Endometrial microvascular endothelial cells (primary cell): ENCODE data around the gene NPY2R. TPM values are rescaled to one million over a fixed set of nuclear protein-coding genes. Genes with fewer than 3 reads are reported as not detected.

ENCODE experiments used
- in situ Hi-C: cut with HindIII; loops from 2 replicates; pipeline ENCODE4 v1.10.0; 2017; ENCODE audit warnings: low sequenced_read_pairs, low pct_unique_long_range_greater_than_20kb; ENCODE audit errors: inconsistent ontology term
- total RNA-seq: library from RNA; depleted of rRNA; stranded (reverse); fragments of >200 nt; gene quantifications from one replicate; pipeline ENCODE4 v1.2.3, GENCODE V29; 2015; ENCODE audit errors: inconsistent ontology term

NPY2R gene
- total RNA-seq, 1 donor from 2014 or later, result not detected

GRCh38 chr4:155245105-155245504, 36.7 kb downstream of the NPY2R start:
- in situ Hi-C loops, result no loop called here

GRCh38 chr4:155248002-155248896, 39.8 kb downstream of the NPY2R start:
- in situ Hi-C loops, result no loop called here

GRCh38 chr4:155249016-155249566, 40.7 kb downstream of the NPY2R start:
- in situ Hi-C loops, result no loop called here

DNA sequence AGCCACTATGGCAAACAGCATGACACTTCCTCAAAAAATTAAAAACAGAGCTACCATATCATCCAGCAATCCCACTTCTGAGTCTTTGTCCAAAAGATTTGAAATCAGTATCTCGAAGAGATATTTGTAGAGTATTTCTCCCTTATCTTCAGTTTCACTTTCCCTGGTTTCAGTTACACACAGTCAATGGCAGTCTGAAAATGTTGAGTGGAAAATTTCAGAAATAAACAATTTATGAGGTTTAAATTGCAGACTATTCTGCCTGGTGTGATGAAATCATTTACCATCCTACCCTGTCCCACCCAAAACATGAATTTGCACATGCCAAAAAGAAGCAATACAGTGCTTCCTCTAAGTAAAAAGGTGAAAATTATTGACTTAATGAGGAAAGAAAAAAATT, 43.9 kb downstream of the NPY2R start:
- in situ Hi-C loops, result no loop called here

GRCh38 chr4:155263480-155263879, 55.0 kb downstream of the NPY2R start:
- in situ Hi-C loops, result no loop called here

- in situ Hi-C loops, result no loop called here
Measured at GRCh38 chr4:155265113-155265512, 56.7 kb downstream of the NPY2R start.

Other genes with a start within 250 kb of the NPY2R start
- gene MAP9, start 168.3 kb downstream of the NPY2R start, total RNA-seq, result 0.46 TPM